ENCODE measurements around the gene TTC6.

DNA sequence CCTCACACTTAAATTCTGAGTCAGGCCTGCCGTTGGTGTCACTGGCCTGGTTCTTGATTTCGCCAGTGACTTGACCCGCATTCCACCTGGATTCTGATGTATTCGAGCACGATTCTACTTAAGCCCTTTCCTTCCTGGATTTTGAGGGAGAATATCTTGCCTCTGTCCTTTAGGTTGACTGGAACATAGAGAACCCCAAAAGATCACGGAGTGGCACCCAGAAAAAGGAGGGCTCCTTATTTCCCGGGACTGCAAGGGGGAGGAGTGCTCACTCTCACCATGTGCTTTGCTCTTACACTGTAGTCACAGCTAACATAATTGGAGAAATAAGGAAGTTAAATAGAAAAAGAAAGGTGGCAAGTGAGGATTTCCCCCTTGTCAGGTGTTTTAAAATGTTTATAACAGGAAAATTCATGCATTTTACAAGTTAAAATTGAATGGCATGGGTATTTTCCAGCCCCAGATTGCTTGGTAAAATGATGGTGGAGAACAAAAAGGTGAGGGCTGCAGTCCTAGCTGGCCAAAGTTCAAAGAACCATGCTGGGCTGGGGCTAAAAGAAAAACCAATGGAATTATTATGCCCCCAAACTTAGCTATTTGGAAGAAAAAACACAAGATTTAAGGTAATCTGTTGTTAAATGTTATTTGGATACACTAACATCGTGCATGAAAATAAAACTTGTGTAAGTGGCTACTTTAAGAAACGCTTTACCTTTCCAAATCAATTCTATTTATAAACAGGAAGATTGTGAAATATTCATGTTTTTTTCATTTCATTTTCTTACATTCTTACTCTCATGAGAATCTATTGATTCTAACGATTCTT is 9.2 kb upstream of the TTC6 start:
- TF ChIP-seq, protein P1, sequence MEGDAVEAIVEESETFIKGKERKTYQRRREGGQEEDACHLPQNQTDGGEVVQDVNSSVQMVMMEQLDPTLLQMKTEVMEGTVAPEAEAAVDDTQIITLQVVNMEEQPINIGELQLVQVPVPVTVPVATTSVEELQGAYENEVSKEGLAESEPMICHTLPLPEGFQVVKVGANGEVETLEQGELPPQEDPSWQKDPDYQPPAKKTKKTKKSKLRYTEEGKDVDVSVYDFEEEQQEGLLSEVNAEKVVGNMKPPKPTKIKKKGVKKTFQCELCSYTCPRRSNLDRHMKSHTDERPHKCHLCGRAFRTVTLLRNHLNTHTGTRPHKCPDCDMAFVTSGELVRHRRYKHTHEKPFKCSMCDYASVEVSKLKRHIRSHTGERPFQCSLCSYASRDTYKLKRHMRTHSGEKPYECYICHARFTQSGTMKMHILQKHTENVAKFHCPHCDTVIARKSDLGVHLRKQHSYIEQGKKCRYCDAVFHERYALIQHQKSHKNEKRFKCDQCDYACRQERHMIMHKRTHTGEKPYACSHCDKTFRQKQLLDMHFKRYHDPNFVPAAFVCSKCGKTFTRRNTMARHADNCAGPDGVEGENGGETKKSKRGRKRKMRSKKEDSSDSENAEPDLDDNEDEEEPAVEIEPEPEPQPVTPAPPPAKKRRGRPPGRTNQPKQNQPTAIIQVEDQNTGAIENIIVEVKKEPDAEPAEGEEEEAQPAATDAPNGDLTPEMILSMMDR (conservative IDR thresholded peaks at IDR 0.05; ENCODE audit: low read depth, low read length) = no peak
- TF ChIP-seq MXI1 (IDR thresholded peaks at IDR 0.05; ENCODE audit: borderline replicate concordance, low read depth, low read length) (no peak), MAZ (IDR thresholded peaks at IDR 0.05; ENCODE audit: borderline replicate concordance, low read depth, low read length) (no peak), RAD21 (IDR thresholded peaks at IDR 0.05; ENCODE audit: low read length) (no peak), BHLHE40 (IDR thresholded peaks at IDR 0.05; ENCODE audit: low read depth, low read length) (no peak), POLR2A (IDR thresholded peaks at IDR 0.05; ENCODE audit: low read depth, low read length) (no peak), RFX5 (IDR thresholded peaks at IDR 0.05; ENCODE audit: low read depth, low read length) (no peak)
- TF ChIP-seq, protein P2, sequence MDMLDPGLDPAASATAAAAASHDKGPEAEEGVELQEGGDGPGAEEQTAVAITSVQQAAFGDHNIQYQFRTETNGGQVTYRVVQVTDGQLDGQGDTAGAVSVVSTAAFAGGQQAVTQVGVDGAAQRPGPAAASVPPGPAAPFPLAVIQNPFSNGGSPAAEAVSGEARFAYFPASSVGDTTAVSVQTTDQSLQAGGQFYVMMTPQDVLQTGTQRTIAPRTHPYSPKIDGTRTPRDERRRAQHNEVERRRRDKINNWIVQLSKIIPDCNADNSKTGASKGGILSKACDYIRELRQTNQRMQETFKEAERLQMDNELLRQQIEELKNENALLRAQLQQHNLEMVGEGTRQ (IDR thresholded peaks at IDR 0.05; ENCODE audit: low read depth, low read length) = no peak
- TF ChIP-seq, protein P3, sequence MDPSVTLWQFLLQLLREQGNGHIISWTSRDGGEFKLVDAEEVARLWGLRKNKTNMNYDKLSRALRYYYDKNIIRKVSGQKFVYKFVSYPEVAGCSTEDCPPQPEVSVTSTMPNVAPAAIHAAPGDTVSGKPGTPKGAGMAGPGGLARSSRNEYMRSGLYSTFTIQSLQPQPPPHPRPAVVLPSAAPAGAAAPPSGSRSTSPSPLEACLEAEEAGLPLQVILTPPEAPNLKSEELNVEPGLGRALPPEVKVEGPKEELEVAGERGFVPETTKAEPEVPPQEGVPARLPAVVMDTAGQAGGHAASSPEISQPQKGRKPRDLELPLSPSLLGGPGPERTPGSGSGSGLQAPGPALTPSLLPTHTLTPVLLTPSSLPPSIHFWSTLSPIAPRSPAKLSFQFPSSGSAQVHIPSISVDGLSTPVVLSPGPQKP (IDR thresholded peaks at IDR 0.05; ENCODE audit: borderline replicate concordance, low read depth, low read length) = no peak

All from IMR-90 (cell line).